RWPE2 (cell line): ENCODE results near the gene GPS2.
A peak's percentile ranks its signal among the peaks of the same experiment; 100 is the strongest.

Experiments used
- ATAC-seq: fragments of 200-7000 bp; cut with Tn5 transposase; 3 replicates; pipeline ENCODE4 v1.9.1; 2021; ENCODE audit warnings: low read depth
- DNase-seq: peaks from one replicate; pipeline ENCODE4 v3.0.0-alpha.2; 2020; ENCODE audit warnings: low spot score
- H3K27ac ChIP-seq: fragments of 450-650 bp; 2 replicates; pipeline ENCODE4 v1.5.1; 2017; ENCODE audit warnings: mild to moderate bottlenecking; ENCODE audit not compliant: poor library complexity, severe bottlenecking
- H3K27me3 ChIP-seq: fragments of 250-450 bp; sonication (Bioruptor Pico); 2 replicates; pipeline ENCODE4 v1.5.1; 2021; ENCODE audit warnings: mild to moderate bottlenecking, moderate library complexity; ENCODE audit not compliant: insufficient read depth, poor library complexity, severe bottlenecking
- H3K36me3 ChIP-seq: fragments of 250-450 bp; sonication (Bioruptor Pico); 2 replicates; pipeline ENCODE4 v1.5.1; 2020; ENCODE audit warnings: low read depth, mild to moderate bottlenecking, moderate library complexity
- H3K4me1 ChIP-seq: fragments of 250-450 bp; sonication (Bioruptor Pico); 2 replicates; pipeline ENCODE4 v1.5.1; 2021; ENCODE audit warnings: mild to moderate bottlenecking, moderate library complexity; ENCODE audit not compliant: insufficient read depth, poor library complexity, severe bottlenecking
- H3K4me3 ChIP-seq: fragments of 250-450 bp; sonication (Bioruptor Pico); 2 replicates; pipeline ENCODE4 v1.5.1; 2021; ENCODE audit warnings: mild to moderate bottlenecking, moderate library complexity; ENCODE audit not compliant: severe bottlenecking
- H3K9me3 ChIP-seq: fragments of 250-450 bp; sonication (Bioruptor Pico); 2 replicates; pipeline ENCODE4 v1.5.1; 2021; ENCODE audit warnings: mild to moderate bottlenecking, moderate library complexity; ENCODE audit not compliant: severe bottlenecking
- CTCF ChIP-seq: fragments of 450-650 bp; IDR thresholded peaks from one replicate; pipeline ENCODE4 v1.5.1; 2017; ENCODE audit warnings: mild to moderate bottlenecking, moderate library complexity; ENCODE audit not compliant: poor library complexity, severe bottlenecking

Gene GPS2

DNA sequence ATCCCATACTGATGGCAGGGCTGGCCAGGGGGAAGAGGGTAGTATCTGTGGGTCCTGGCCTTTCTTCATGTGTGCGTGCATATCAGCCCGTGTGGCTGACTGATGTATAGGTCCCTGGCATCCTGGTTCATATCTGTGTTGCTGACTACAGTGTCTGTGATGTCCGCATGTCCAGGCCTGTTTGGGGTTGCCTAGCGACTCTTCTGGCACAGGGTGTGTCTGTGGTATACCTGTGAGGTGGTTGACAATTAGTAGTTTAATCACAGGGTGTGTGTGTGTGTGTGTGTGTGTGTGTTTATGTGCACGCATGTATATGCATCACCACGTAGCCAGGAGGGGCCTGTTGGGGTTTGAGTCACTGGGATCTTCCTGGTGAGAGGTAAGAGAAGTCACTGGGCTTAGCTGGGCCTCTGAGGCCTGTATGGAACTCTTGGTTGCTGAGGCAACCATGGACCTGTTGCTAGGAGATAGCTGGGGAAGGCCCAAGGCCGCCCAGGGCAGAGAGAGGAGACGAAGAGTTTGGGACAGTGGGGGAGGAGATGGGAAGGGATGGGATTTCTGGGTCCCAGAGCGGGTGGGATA, 39.2 kb upstream of the GPS2 start:
- no peaks in the 10 kb centered on the region for H3K36me3 ChIP-seq
- H3K4me3 ChIP-seq = peak overlapping the region; percentile 81
- no peaks in the 10 kb centered on the region for H3K9me3 ChIP-seq
- ATAC-seq (peak; percentile 56), DNase-seq (peak; percentile 96)
- no peaks in the 10 kb centered on the region for H3K27me3 ChIP-seq
- TF ChIP-seq CTCF = no peak
- H3K27ac ChIP-seq = peak overlapping the region; percentile 99
- peaks cover 19% of the 10 kb centered on the region for H3K4me1 ChIP-seq

- H3K36me3 ChIP-seq = no peaks in the 10 kb centered on the region
- peak overlapping the region; percentile 99 for H3K27ac ChIP-seq
- H3K4me3 ChIP-seq = peak overlapping the region; percentile 81
- no peak for DNase-seq
- TF ChIP-seq CTCF = no peak
- peaks cover 19% of the 10 kb centered on the region for H3K4me1 ChIP-seq
- H3K9me3 ChIP-seq = no peaks in the 10 kb centered on the region
- no peak for ATAC-seq
- no peaks in the 10 kb centered on the region for H3K27me3 ChIP-seq
These were observed 37.9 kb upstream of the GPS2 start for GRCh38 chr17:7352910-7353635.

- H3K4me1 ChIP-seq = peaks cover 19% of the 10 kb centered on the region
- peak; percentile 39 for TF ChIP-seq CTCF
- H3K4me3 ChIP-seq = peak overlapping the region; percentile 81
- peak overlapping the region; percentile 99 for H3K27ac ChIP-seq
- DNase-seq (no peak), ATAC-seq (no peak)
- no peaks in the 10 kb centered on the region for H3K36me3 ChIP-seq
- no peaks in the 10 kb centered on the region for H3K9me3 ChIP-seq
- H3K27me3 ChIP-seq = no peaks in the 10 kb centered on the region
These were observed 37.3 kb upstream of the GPS2 start for GRCh38 chr17:7352503-7352889.

DNA sequence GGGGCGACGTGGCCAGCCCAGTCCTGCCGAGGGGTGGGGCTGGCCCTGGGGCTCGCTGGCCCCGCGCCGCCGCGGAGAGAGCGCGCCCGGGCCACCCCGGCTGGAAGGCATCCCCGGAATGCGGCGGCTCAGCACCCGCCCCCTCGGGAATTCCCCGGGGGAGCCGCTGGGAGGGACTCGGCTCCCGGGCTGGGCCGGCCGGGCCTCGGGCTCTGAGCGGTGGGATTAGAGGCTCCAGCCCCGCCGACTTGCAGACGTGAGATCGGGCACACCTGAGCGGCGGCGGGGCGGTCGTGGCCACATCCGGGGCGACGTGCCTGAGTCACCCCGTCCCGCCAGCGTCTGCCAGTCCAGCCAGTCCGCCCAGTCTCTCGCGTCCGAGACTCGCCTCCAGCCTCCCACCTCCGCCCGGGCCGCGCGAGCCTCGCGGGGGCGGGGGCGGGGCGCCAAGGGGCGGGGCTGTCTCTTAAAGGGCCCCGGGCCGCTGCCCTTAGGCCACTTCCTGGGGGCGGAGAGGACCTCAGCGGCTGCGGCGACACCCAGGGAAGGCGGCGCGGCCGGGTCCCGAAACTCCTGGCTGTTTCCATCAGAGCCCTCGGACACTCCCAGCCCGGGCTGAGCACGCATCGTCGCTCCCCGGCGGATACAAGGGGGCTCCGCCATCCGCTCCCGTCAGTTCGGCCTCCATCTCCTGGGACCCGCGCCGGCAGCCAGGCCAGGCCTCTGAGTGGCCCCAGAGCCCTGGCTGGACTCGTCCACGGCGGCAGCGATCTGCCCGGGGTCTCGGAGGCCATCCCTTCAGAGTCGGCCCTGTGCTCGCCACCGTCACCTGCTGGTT, 36.7 kb upstream of the GPS2 start, which contains the start of gene KCTD11:
TSS of gene KCTD11 (plus strand) at position 498 of the 838 bp plus-strand sequence.
- ATAC-seq = peak; percentile 54
- peak; percentile 58 for TF ChIP-seq CTCF
- peak within 1 kb of the TSS; percentile 99 for H3K27ac ChIP-seq
- H3K9me3 ChIP-seq = no peaks in the 10 kb centered on the region
- H3K36me3 ChIP-seq = no peaks in the 10 kb centered on the region
- H3K4me1 ChIP-seq = peaks cover 19% of the 10 kb centered on the region
- peak within 1 kb of the TSS; percentile 81 for H3K4me3 ChIP-seq
- peak; percentile 99 for DNase-seq
- no peaks in the 10 kb centered on the region for H3K27me3 ChIP-seq
